Measurements from ENCODE around the gene MYOM3.

MYOM3 gene

DNA sequence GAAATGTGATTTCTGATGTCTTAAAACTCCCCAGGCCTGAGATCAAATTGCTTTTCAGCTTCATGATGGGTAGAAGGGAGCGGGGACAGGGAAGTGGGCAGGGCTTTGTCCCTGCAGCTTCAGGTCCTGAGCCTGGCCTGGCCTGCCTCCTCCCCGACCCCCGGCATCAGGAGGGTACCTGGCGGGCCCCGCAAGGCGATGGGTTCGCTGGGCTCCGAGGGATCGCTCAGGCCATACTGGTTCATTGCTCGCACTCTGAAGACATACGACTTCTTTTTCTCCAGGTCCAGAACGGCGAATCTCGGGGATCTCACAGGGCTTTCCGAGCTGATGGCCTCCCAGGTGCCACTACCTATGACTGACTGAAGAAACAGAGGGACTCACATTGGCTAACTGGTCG is 25.5 kb downstream of the MYOM3 start:
- TF ChIP-seq, protein P1, sequence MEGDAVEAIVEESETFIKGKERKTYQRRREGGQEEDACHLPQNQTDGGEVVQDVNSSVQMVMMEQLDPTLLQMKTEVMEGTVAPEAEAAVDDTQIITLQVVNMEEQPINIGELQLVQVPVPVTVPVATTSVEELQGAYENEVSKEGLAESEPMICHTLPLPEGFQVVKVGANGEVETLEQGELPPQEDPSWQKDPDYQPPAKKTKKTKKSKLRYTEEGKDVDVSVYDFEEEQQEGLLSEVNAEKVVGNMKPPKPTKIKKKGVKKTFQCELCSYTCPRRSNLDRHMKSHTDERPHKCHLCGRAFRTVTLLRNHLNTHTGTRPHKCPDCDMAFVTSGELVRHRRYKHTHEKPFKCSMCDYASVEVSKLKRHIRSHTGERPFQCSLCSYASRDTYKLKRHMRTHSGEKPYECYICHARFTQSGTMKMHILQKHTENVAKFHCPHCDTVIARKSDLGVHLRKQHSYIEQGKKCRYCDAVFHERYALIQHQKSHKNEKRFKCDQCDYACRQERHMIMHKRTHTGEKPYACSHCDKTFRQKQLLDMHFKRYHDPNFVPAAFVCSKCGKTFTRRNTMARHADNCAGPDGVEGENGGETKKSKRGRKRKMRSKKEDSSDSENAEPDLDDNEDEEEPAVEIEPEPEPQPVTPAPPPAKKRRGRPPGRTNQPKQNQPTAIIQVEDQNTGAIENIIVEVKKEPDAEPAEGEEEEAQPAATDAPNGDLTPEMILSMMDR (conservative IDR thresholded peaks at IDR 0.05; ENCODE audit: control insufficient read depth, insufficient read depth, low read depth, low read length): no peak
- no peak overlapping the region for H3K4me3 ChIP-seq (ENCODE audit: control insufficient read depth, low read depth, low read length)
- DNase-seq (ENCODE audit: low read depth): no peak

GRCh38 chr1:24085546-24085945 is 26.4 kb downstream of the MYOM3 start:
- TF ChIP-seq, protein P1 (conservative IDR thresholded peaks at IDR 0.05; ENCODE audit: control insufficient read depth, insufficient read depth, low read depth, low read length): no peak
- no peak overlapping the region for H3K4me3 ChIP-seq (ENCODE audit: control insufficient read depth, low read depth, low read length)
- DNase-seq (ENCODE audit: low read depth): peak; percentile 68

DNA sequence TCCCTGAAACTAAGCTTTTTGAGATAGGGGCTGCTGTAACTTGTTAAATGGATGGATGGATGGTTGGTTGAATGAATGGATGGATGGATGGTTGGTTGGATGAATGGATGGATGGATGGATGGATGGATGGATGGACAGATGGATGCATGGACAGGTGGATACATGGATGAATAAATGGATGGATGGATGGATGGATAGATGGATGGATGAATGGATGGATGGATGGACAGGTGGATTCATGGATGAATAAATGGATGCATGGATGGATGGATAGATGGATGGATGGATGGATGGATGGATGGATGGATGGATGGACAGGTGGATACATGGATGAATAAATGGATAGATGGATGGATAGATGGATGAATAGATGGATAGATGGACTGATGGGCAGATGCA is 26.9 kb downstream of the MYOM3 start:
- H3K4me3 ChIP-seq (ENCODE audit: control insufficient read depth, low read depth, low read length): no peak overlapping the region
- TF ChIP-seq, protein P1 (conservative IDR thresholded peaks at IDR 0.05; ENCODE audit: control insufficient read depth, insufficient read depth, low read depth, low read length): no peak

DNA sequence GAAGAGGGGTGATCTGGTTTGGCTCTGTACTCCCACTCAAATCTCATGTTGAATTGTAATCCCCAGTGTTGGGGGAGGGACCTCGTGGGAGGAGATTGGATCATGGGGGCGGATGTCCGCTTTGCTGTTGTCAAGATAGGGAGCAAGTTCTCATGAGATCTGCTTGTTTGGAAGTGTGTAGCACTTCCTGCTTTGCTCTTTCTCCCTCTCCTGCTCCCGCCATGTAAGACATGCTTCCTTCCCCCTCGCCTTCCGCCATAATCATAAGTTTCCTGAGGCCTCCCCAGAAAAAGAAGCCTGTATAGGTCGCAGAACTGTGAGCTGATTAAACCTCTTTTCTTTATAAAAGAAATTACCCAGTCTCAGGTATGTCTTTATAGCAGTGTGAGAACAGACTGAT is 27.9 kb downstream of the MYOM3 start:
- TF ChIP-seq, protein P1 (conservative IDR thresholded peaks at IDR 0.05; ENCODE audit: control insufficient read depth, insufficient read depth, low read depth, low read length): no peak
- no peak for DNase-seq (ENCODE audit: low read depth)
- no peak overlapping the region for H3K4me3 ChIP-seq (ENCODE audit: control insufficient read depth, low read depth, low read length)

More for the DNA sequence above, 26.9 kb downstream of the MYOM3 start:
- DNase-seq (ENCODE audit: low read depth): no peak

- H3K4me3 ChIP-seq (ENCODE audit: control insufficient read depth, low read depth, low read length): no peak overlapping the region
- TF ChIP-seq, protein P1 (conservative IDR thresholded peaks at IDR 0.05; ENCODE audit: control insufficient read depth, insufficient read depth, low read depth, low read length): no peak
- no peak for DNase-seq (ENCODE audit: low read depth)
Observed at GRCh38 chr1:24082372-24082771, 29.6 kb downstream of the MYOM3 start.

DNA sequence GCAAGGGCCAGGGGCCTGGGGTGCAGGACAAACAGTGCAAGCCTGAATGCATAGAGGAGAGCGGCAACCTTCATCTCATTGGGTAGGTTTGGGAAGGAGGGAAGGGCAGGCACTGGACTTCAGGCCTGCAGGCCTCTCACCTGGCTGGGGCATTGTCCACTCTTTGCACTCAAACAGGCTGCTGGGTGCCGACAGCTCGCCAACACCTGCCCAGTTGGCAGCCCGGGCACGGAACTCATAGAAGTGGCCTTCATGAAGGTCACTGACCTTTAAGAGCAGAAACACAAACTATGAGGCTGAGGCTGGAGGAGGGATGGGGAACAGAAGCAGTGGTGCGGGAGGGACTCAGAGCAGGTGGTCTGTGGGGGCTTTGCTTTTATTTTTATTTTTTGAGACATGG is 30.7 kb downstream of the MYOM3 start:
- no peak overlapping the region for H3K4me3 ChIP-seq (ENCODE audit: control insufficient read depth, low read depth, low read length)
- DNase-seq (ENCODE audit: low read depth): no peak
- TF ChIP-seq, protein P1 (conservative IDR thresholded peaks at IDR 0.05; ENCODE audit: control insufficient read depth, insufficient read depth, low read depth, low read length): no peak

DNA sequence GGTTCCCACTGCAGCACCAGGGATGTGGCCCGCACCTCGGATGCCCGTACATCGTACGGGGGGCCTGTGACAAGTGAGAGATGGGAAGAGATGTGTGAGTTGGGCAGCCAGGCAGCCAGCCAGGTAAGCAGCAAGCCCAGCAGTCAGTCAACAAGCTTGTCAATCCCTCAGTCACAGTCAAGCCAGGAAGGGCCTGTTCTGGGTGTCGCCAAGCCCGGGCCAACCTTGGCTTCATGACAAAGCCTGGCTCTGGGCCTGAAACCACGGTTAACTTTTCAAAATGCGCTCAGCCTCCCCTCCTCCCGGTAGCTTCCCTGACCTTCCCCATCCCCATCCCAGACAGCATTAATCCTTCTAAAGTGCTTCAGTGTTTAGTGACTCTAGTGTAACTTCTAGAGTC is 31.8 kb downstream of the MYOM3 start:
- no peak for DNase-seq (ENCODE audit: low read depth)
- TF ChIP-seq, protein P1 (conservative IDR thresholded peaks at IDR 0.05; ENCODE audit: control insufficient read depth, insufficient read depth, low read depth, low read length): no peak

More for the DNA sequence above, 31.8 kb downstream of the MYOM3 start:
- no peak overlapping the region for H3K4me3 ChIP-seq (ENCODE audit: control insufficient read depth, low read depth, low read length)

Data from fibroblast of mammary gland (primary cell).